ENCODE data around the gene TMPRSS11F.

Gene TMPRSS11F

DNA sequence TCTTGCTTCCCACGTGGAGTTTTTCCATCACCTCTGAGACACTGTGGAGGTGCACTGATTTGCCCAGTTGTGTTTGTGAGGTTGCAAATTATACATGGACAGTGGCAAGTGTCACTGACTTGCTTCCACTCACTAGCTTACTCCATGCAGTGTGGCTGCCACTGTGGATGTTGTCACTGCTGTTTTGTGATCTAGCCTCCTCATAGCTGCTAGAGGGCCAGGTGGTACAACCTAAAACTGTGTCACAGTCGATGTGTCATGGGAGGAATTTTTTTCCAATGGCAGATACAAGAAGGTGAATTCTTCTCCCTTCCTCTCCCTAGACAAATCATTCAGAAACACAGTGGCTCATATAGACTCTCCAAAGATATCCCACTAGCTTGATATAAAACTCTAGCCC, 37.5 kb upstream of the TMPRSS11F start:
- H3K79me2 ChIP-seq (ENCODE audit: insufficient read depth, low read length) = no peaks in the 10 kb centered on the region

DNA sequence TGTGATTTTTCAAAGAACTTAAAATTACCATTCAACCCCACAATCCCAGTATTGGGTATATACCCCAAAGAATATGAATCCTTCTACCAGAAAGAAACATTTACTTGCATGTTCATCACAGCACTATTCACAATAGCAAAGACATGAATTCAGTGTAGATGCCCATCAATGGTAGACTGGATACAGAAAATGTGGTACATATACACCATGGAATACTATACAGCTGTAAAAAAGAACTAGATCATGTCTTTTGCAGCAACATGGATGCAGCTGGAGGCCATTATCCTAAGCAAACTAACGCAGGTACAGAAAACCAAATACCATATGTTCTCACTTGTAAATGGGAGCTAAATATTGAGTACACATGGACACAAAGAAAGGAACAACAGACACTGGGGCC, 34.1 kb upstream of the TMPRSS11F start:
- no peaks in the 10 kb centered on the region for H3K79me2 ChIP-seq (ENCODE audit: insufficient read depth, low read length)
- H3K27me3 ChIP-seq (ENCODE audit: low read length) = no peaks in the 10 kb centered on the region
- no peaks in the 10 kb centered on the region for H3K9me2 ChIP-seq (replicated peaks; ENCODE audit: insufficient read depth, low read length)
- H3K9ac ChIP-seq (ENCODE audit: low read length) = no peak overlapping the region
- no peaks in the 10 kb centered on the region for H3K36me3 ChIP-seq (ENCODE audit: low read length)
- H3K4me2 ChIP-seq (ENCODE audit: low read depth, low read length, poor library complexity, severe bottlenecking) = no peak overlapping the region
- H2AFZ ChIP-seq (ENCODE audit: low read depth, low read length, severe bottlenecking) = no peak overlapping the region
- H3F3A ChIP-seq (ENCODE audit: insufficient read depth) = no peaks in the 10 kb centered on the region
- no peaks in the 10 kb centered on the region for H4K20me1 ChIP-seq (ENCODE audit: low read depth, low read length)
- no peak overlapping the region for H3K4me3 ChIP-seq (ENCODE audit: insufficient read depth, low read length, poor library complexity, severe bottlenecking)
- TF ChIP-seq, protein P1, sequence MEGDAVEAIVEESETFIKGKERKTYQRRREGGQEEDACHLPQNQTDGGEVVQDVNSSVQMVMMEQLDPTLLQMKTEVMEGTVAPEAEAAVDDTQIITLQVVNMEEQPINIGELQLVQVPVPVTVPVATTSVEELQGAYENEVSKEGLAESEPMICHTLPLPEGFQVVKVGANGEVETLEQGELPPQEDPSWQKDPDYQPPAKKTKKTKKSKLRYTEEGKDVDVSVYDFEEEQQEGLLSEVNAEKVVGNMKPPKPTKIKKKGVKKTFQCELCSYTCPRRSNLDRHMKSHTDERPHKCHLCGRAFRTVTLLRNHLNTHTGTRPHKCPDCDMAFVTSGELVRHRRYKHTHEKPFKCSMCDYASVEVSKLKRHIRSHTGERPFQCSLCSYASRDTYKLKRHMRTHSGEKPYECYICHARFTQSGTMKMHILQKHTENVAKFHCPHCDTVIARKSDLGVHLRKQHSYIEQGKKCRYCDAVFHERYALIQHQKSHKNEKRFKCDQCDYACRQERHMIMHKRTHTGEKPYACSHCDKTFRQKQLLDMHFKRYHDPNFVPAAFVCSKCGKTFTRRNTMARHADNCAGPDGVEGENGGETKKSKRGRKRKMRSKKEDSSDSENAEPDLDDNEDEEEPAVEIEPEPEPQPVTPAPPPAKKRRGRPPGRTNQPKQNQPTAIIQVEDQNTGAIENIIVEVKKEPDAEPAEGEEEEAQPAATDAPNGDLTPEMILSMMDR (IDR thresholded peaks at IDR 0.05; ENCODE audit: insufficient read depth, low read length, poor library complexity, severe bottlenecking) = no peak
- TF ChIP-seq EZH2phosphoT487 (conservative IDR thresholded peaks at IDR 0.05; ENCODE audit: low read length) = no peak
- no peaks in the 10 kb centered on the region for H3K9me3 ChIP-seq (ENCODE audit: insufficient read depth, low read length)
- H3K27ac ChIP-seq (ENCODE audit: low read depth, low read length) = no peak overlapping the region

More for the DNA sequence above, 37.5 kb upstream of the TMPRSS11F start:
- no peak overlapping the region for H3K9ac ChIP-seq (ENCODE audit: low read length)
- H3K9me3 ChIP-seq (ENCODE audit: insufficient read depth, low read length) = no peaks in the 10 kb centered on the region
- no peak overlapping the region for H3K4me3 ChIP-seq (ENCODE audit: insufficient read depth, low read length, poor library complexity, severe bottlenecking)
- no peaks in the 10 kb centered on the region for H3K27me3 ChIP-seq (ENCODE audit: low read length)
- no peaks in the 10 kb centered on the region for H3K9me2 ChIP-seq (replicated peaks; ENCODE audit: insufficient read depth, low read length)
- no peak overlapping the region for H3K4me2 ChIP-seq (ENCODE audit: low read depth, low read length, poor library complexity, severe bottlenecking)
- no peak overlapping the region for H2AFZ ChIP-seq (ENCODE audit: low read depth, low read length, severe bottlenecking)
- no peaks in the 10 kb centered on the region for H3K36me3 ChIP-seq (ENCODE audit: low read length)
- no peaks in the 10 kb centered on the region for H4K20me1 ChIP-seq (ENCODE audit: low read depth, low read length)
- H3K27ac ChIP-seq (ENCODE audit: low read depth, low read length) = no peak overlapping the region
- no peaks in the 10 kb centered on the region for H3F3A ChIP-seq (ENCODE audit: insufficient read depth)
- no peak for TF ChIP-seq EZH2phosphoT487 (conservative IDR thresholded peaks at IDR 0.05; ENCODE audit: low read length)
- TF ChIP-seq, protein P1 (IDR thresholded peaks at IDR 0.05; ENCODE audit: insufficient read depth, low read length, poor library complexity, severe bottlenecking) = no peak

DNA sequence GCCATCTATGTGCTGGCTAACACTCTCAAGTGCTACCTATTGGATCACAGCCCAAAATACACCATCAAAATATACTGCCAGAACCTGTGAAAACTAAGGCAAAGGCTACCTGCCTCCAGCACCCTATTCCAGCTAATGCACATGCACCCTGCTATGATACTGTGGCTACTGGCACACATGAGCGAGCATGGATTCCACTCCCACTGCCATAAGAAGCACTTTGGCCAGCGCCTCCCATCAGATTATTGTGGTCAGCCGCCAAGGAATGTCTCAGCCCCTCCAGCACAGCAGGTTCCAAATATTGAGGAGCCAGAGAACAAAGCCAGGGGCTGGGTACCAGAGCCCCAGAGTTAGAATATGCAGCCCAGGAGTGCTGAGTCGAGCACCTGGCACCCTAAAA, 32.5 kb upstream of the TMPRSS11F start:
- H3K36me3 ChIP-seq (ENCODE audit: low read length) = no peaks in the 10 kb centered on the region
- no peak overlapping the region for H3K4me2 ChIP-seq (ENCODE audit: low read depth, low read length, poor library complexity, severe bottlenecking)
- no peak overlapping the region for H2AFZ ChIP-seq (ENCODE audit: low read depth, low read length, severe bottlenecking)
- no peaks in the 10 kb centered on the region for H3K27me3 ChIP-seq (ENCODE audit: low read length)
- H3K9me2 ChIP-seq (replicated peaks; ENCODE audit: insufficient read depth, low read length) = no peaks in the 10 kb centered on the region
- no peak overlapping the region for H3K9ac ChIP-seq (ENCODE audit: low read length)
- H3K9me3 ChIP-seq (ENCODE audit: insufficient read depth, low read length) = no peaks in the 10 kb centered on the region
- no peak overlapping the region for H3K27ac ChIP-seq (ENCODE audit: low read depth, low read length)
- H4K20me1 ChIP-seq (ENCODE audit: low read depth, low read length) = no peaks in the 10 kb centered on the region
- no peaks in the 10 kb centered on the region for H3K79me2 ChIP-seq (ENCODE audit: insufficient read depth, low read length)
- TF ChIP-seq, protein P1 (IDR thresholded peaks at IDR 0.05; ENCODE audit: insufficient read depth, low read length, poor library complexity, severe bottlenecking) = no peak
- no peak for TF ChIP-seq EZH2phosphoT487 (conservative IDR thresholded peaks at IDR 0.05; ENCODE audit: low read length)
- H3K4me3 ChIP-seq (ENCODE audit: insufficient read depth, low read length, poor library complexity, severe bottlenecking) = no peak overlapping the region
- H3F3A ChIP-seq (ENCODE audit: insufficient read depth) = no peaks in the 10 kb centered on the region
